Measurements from ENCODE around the gene ZNF30.
"Not testable (repeated sequence)": the region's sequence is repeated elsewhere in the genome, so short reads cannot be mapped to it uniquely, and the experiment has no call there.

Gene ZNF30

DNA sequence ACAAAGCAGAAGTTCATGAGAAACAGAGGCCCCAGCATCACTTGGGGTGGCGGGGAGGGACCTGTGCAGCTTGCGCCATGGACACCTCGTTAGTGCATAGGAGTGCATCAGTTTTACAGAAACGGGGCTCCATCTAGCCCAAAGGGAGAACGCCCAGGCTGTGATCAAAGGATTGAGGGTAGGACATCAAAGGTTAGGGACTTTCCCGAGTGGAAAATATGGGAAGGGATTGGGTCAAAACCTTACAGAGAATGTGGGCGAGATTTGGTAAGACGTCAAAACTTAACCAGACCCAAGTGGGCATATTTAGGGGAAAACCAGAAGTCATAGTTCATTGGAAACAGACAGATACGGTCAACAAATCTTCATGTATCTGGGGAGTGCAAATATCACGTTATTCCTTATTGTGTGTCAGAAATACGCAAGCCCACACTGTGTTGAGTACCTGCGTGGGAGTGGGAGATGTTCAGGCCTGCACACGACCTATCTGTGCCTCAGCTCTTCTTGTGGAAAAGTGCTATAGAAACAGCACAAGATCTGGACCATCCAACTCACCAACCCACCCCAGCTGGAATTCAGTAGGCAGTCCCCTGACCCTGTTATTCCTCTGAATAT lies 64.0 kb downstream of the ZNF30 start:
- no peak for FAIRE-seq

DNA sequence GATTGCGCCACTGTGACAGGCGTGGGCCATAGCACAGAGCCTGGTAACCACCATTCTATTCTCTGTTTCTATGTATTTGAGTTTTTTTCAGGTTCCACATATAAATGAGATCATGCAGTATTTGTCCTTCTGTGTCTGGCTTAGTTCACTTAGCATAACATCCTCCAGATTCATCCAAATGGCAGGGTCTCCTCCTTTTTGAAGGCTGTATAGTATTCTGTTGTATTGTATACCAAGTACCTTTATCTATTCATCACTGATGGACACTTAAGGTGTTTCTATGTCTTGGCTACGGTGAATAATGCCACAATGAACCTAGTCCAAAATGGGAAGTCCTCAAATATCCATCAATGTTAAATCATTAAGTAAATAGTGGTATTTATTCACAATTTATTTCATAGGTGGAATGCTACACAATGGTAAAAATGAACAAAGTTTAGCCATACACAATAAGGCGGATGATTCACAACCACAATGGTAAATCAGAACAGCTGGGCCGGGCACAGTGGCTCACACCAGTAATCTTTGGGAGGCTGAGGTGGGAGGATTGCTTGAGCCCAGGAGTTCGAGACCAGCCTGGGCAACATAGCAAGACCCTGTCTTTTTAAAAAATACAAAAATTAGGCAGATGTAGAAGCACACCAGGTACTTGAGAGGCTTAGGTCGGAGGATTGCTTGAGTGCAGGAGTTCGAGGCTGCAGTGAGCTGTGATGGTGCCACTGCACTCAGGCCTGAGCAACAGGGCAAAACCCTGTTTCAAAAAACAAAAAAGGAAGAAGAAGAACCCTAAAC lies 65.0 kb downstream of the ZNF30 start:
- no peak for FAIRE-seq

DNA sequence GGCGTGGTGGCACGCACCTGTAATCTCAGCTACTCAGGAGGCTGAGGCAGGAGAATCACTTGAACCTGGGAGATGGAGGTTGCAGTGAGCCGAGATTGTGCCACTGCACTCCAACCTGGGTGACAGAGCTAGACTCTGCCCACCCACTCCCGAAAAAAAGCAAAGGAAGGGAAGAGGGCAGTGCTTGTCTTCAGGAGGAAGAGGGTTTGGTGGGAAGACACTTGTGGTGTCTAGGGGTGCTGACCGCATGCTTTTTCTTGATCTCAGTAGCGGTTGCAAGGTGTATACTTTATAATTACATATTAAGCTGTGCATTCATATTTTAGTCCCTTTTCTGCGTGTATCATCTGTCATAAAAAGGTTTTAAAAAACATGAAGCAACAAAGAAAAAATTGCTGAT lies 65.9 kb downstream of the ZNF30 start:
- not testable (repeated sequence) for FAIRE-seq

DNA sequence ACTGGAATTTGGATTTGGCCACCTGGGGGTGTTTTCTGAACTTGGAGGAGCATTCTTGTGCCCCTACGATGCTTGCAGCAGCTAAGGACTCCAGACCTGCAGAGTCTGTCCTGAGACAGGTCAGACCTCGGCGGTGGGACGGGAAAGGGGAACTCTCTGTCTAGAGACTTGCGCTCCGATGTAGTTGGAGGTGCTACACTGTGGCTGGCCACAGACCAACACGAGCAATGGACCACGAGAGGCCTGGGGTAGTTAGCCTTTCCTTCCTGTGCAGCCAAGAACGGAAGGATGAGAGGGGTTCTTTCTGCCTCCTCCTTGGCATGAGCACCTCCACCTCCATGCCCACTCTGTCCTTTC lies 67.6 kb downstream of the ZNF30 start:
- FAIRE-seq, result no peak
